Measurements from ENCODE around the gene ELOVL6. TPM values are rescaled to one million over a fixed set of nuclear protein-coding genes. Genes with fewer than 3 reads are reported as not detected.
"Not testable (repeated sequence)": the region's sequence is repeated elsewhere in the genome, so short reads cannot be mapped to it uniquely, and the experiment has no call there.

ELOVL6 gene
- total RNA-seq, 2 donors from 2014 or later, result 43.5 to 44.8 TPM

GRCh38 chr4:110193822-110194761, 4.3 kb downstream of the ELOVL6 start:
- H3K4me3 Mint-ChIP-seq, result no peak overlapping the region
- Histone ChIP-seq H3K36me3 (ENCODE audit: control insufficient read depth, insufficient read depth, low read length) (peaks cover 23% of the 10 kb centered on the region), H3K9me3 (ENCODE audit: control insufficient read depth, low read length) (no peaks in the 10 kb centered on the region), H3K9ac (ENCODE audit: extremely low read depth, low read length, poor library complexity, severe bottlenecking) (no peak overlapping the region), H3K4me1 (ENCODE audit: control insufficient read depth, insufficient read depth, low read length) (no peaks in the 10 kb centered on the region), H3K27ac (ENCODE audit: low read depth, low read length) (peak overlapping the region; percentile 74), H3K27me3 (ENCODE audit: control insufficient read depth, insufficient read depth, low read length, poor library complexity, severe bottlenecking) (no peaks in the 10 kb centered on the region), H3K4me3 (ENCODE audit: low read length) (no peak overlapping the region)
- no peak for TF ChIP-seq CTCF (conservative IDR thresholded peaks at IDR 0.05)
- no peaks in the 10 kb centered on the region for H3K27me3 Mint-ChIP-seq (ENCODE audit: insufficient read depth)
- H3K27ac Mint-ChIP-seq, result peak overlapping the region; percentile 87
- peaks cover 20% of the 10 kb centered on the region for H3K4me1 Mint-ChIP-seq
- H3K36me3 Mint-ChIP-seq (ENCODE audit: low read depth), result peaks cover 24% of the 10 kb centered on the region
- no peaks in the 10 kb centered on the region for H3K9me3 Mint-ChIP-seq
- DNase-seq, result peak; percentile 95
- 58 to 74% methylated on average over 5 to 8 of the region's 8 CpGs for WGBS, 2 experiments (ENCODE audit: insufficient coverage in 1 of 2, insufficient read length in 1 of 2)

GRCh38 chr4:110193287-110193686, 5.1 kb downstream of the ELOVL6 start:
- H3K36me3 ChIP-seq (ENCODE audit: control insufficient read depth, insufficient read depth, low read length), result peaks cover 23% of the 10 kb centered on the region
- H3K27me3 ChIP-seq (ENCODE audit: control insufficient read depth, insufficient read depth, low read length, poor library complexity, severe bottlenecking); H3K4me1 ChIP-seq (ENCODE audit: control insufficient read depth, insufficient read depth, low read length); H3K9ac ChIP-seq (ENCODE audit: extremely low read depth, low read length, poor library complexity, severe bottlenecking); H3K4me3 Mint-ChIP-seq; H3K4me3 ChIP-seq (ENCODE audit: low read length); DNase-seq; H3K9me3 Mint-ChIP-seq; H3K9me3 ChIP-seq (ENCODE audit: control insufficient read depth, low read length); H3K27me3 Mint-ChIP-seq (ENCODE audit: insufficient read depth); H3K27ac Mint-ChIP-seq: not testable (repeated sequence)
- Mint-ChIP-seq H3K36me3 (ENCODE audit: low read depth) (peaks cover 28% of the 10 kb centered on the region), H3K4me1 (peaks cover 18% of the 10 kb centered on the region)
- 76 to 85% methylated on average over 7 of the region's 7 CpGs for WGBS, 2 experiments (ENCODE audit: insufficient coverage in 1 of 2, insufficient read length in 1 of 2)
- peak overlapping the region; percentile 61 for H3K27ac ChIP-seq (ENCODE audit: low read depth, low read length)

- H3K4me1 ChIP-seq (ENCODE audit: control insufficient read depth, insufficient read depth, low read length), result peaks cover under 1% of the 10 kb centered on the region
- Mint-ChIP-seq H3K9me3 (no peaks in the 10 kb centered on the region), H3K27ac (no peak overlapping the region), H3K4me3 (no peak overlapping the region), H3K36me3 (ENCODE audit: low read depth) (peaks cover 32% of the 10 kb centered on the region), H3K27me3 (ENCODE audit: insufficient read depth) (no peaks in the 10 kb centered on the region), H3K4me1 (peaks cover 14% of the 10 kb centered on the region)
- H3K9me3 ChIP-seq (ENCODE audit: control insufficient read depth, low read length), result no peaks in the 10 kb centered on the region
- H3K9ac ChIP-seq (ENCODE audit: extremely low read depth, low read length, poor library complexity, severe bottlenecking), result no peak overlapping the region
- DNase-seq, result no peak
- peaks cover 26% of the 10 kb centered on the region for H3K36me3 ChIP-seq (ENCODE audit: control insufficient read depth, insufficient read depth, low read length)
- TF ChIP-seq CTCF (conservative IDR thresholded peaks at IDR 0.05), result no peak
- WGBS, 2 experiments (ENCODE audit: insufficient coverage in 1 of 2, insufficient read length in 1 of 2), result 93 to 100% methylated on average over 4 to 5 of the region's 5 CpGs
- H3K27ac ChIP-seq (ENCODE audit: low read depth, low read length), result no peak overlapping the region
- no peaks in the 10 kb centered on the region for H3K27me3 ChIP-seq (ENCODE audit: control insufficient read depth, insufficient read depth, low read length, poor library complexity, severe bottlenecking)
- no peak overlapping the region for H3K4me3 ChIP-seq (ENCODE audit: low read length)
These were observed 8.2 kb downstream of the ELOVL6 start for GRCh38 chr4:110190249-110190648.
